Chondrocyte (in vitro differentiated cells): Measurements from ENCODE around the gene C14orf180. TPM values are rescaled to one million over a fixed set of nuclear protein-coding genes. Genes with fewer than 3 reads are reported as not detected.

Experiments used
- DNase-seq: peaks from one replicate; pipeline ENCODE4 v3.0.0; 2021; ENCODE audit warnings: mixed read lengths, low spot score
- H3K27ac Mint-ChIP-seq: one replicate; pipeline ENCODE4 v1.8.0; 2021; ENCODE audit warnings: mild to moderate bottlenecking, moderate library complexity, mixed read lengths; ENCODE audit not compliant: unreplicated experiment
- H3K27me3 Mint-ChIP-seq: 2 replicates; pipeline ENCODE4 v1.8.0; 2021; ENCODE audit warnings: low read depth, mixed read lengths
- H3K36me3 Mint-ChIP-seq: 2 replicates; pipeline ENCODE4 v1.8.0; 2021; ENCODE audit warnings: low read depth, mixed read lengths
- H3K4me1 Mint-ChIP-seq: 2 replicates; pipeline ENCODE4 v1.8.0; 2021; ENCODE audit warnings: low read depth, mild to moderate bottlenecking, mixed read lengths
- H3K4me3 Mint-ChIP-seq: one replicate; pipeline ENCODE4 v1.8.0; 2021; ENCODE audit warnings: mild to moderate bottlenecking, moderate library complexity, mixed read lengths; ENCODE audit not compliant: unreplicated experiment
- H3K9me3 Mint-ChIP-seq: 2 replicates; pipeline ENCODE4 v1.8.0; 2021; ENCODE audit warnings: low read depth, mixed read lengths
- CTCF ChIP-seq: fragments of 200-600 bp; sonication (generic); IDR thresholded peaks from 2 replicates; pipeline ENCODE4 v1.5.0; 2021; ENCODE audit warnings: antibody characterized with exemption, mild to moderate bottlenecking, moderate library complexity
- total RNA-seq: library from RNA; stranded (reverse); gene quantifications from 3 replicates; pipeline ENCODE4 v1.2.1, GENCODE V29; 2021

Gene C14orf180
- total RNA-seq, 1 donor from 2014 or later = not detected

DNA sequence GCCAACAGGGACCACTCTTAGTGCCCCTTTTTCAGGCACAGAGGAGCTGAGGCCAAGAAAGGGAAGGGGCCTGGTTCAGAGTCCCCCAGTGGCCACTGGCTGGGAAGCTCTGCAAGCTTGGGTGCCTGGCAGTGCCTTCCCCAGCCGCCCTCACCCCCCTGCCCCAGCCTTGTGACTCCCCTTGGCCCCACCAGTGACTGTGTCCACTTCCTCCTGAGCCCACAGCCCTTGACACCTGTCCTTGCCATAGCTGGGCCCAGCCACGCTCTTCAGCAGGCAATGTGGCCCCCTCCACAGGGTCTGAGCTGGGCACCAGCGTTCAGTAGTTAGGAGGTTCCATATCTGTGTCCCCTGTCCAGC is 19.0 kb upstream of the C14orf180 start:
- no peak for TF ChIP-seq CTCF
- Mint-ChIP-seq H3K4me1 (no peaks in the 10 kb centered on the region), H3K36me3 (no peaks in the 10 kb centered on the region), H3K4me3 (no peak overlapping the region), H3K27ac (no peak overlapping the region), H3K9me3 (no peaks in the 10 kb centered on the region), H3K27me3 (peaks cover 29% of the 10 kb centered on the region)
- peak; percentile 76 for DNase-seq

DNA sequence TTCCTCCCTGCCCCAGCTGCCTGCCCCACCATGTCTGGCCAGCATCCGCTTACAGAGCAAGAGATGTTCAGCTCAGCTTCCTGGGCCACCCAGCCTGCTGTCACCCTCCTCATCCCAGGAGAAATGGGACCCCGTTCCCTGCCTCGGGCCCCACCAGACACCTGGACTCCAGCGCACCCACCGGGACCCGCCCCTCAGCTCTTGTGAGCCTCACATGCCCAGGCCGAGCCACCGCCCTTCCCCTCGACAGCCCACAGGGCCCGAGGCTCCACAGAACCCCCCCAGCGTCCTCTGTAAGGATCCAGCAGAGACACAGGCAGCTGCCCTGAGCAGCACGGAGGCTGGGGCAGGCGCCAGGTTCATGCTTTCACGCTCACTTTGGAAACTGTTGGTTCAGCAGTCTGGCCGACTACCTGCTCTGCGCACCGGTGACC is 18.4 kb upstream of the C14orf180 start:
- DNase-seq = peak; percentile 87
- no peaks in the 10 kb centered on the region for H3K36me3 Mint-ChIP-seq
- no peaks in the 10 kb centered on the region for H3K4me1 Mint-ChIP-seq
- no peak overlapping the region for H3K4me3 Mint-ChIP-seq
- H3K27ac Mint-ChIP-seq = no peak overlapping the region
- TF ChIP-seq CTCF = no peak
- no peaks in the 10 kb centered on the region for H3K9me3 Mint-ChIP-seq
- peaks cover 32% of the 10 kb centered on the region for H3K27me3 Mint-ChIP-seq

DNA sequence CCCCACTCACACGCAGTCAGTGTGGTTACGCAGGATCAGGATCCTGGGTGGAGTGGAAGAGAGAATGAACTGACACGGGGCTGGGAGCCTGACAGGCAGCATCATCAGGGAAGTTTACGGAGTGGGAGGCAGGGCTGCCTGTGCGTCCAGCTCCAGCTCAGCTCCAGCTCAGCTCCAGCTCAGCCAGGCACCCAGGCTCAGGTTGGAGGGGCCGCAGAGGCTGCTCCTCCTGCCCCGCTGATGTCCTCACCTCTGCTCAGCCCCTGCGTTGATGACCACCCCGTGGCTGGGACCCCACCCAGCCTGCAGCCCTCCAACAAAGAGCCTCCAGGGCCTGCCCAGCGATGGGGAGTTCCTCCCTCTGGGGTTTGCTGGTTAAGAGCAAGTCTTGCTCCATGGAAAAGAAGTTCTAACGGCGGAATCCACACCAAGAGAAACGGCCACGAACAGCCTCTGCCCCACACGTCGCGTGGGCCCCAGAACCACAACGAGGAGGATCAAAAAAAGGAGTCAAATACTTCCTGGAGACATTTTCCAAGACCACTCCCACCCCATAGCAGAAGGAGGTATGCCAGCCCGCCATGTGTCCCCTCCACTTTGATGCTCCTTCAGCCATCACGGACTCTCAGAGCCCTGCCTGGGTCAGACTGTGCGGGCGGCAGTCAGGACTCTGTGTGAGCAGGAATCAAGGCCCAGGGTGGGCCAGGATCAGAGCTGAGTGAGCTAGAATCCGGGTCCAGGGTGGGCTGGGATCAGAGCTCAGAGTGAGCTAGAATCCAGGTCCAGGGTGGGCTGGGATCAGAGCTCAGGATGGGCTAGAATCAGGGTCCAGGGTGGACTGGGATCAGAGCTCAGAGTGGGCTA is 17.7 kb upstream of the C14orf180 start:
- no peak for TF ChIP-seq CTCF
- no peaks in the 10 kb centered on the region for H3K9me3 Mint-ChIP-seq
- H3K36me3 Mint-ChIP-seq = no peaks in the 10 kb centered on the region
- peak; percentile 70 for DNase-seq
- no peak overlapping the region for H3K27ac Mint-ChIP-seq
- H3K27me3 Mint-ChIP-seq = peaks cover 37% of the 10 kb centered on the region
- H3K4me1 Mint-ChIP-seq = no peaks in the 10 kb centered on the region
- H3K4me3 Mint-ChIP-seq = no peak overlapping the region

- Mint-ChIP-seq H3K27ac (no peak overlapping the region), H3K36me3 (no peaks in the 10 kb centered on the region), H3K27me3 (peaks cover 36% of the 10 kb centered on the region), H3K4me1 (no peaks in the 10 kb centered on the region), H3K4me3 (no peak overlapping the region), H3K9me3 (no peaks in the 10 kb centered on the region)
- no peak for TF ChIP-seq CTCF
- DNase-seq = peak; percentile 72
Measured at GRCh38 chr14:104562606-104563005, 17.0 kb upstream of the C14orf180 start.

GRCh38 chr14:104563191-104563741 is 16.3 kb upstream of the C14orf180 start:
- no peaks in the 10 kb centered on the region for H3K9me3 Mint-ChIP-seq
- no peak for DNase-seq
- no peaks in the 10 kb centered on the region for H3K36me3 Mint-ChIP-seq
- no peak for TF ChIP-seq CTCF
- no peak overlapping the region for H3K4me3 Mint-ChIP-seq
- no peaks in the 10 kb centered on the region for H3K4me1 Mint-ChIP-seq
- no peak overlapping the region for H3K27ac Mint-ChIP-seq
- H3K27me3 Mint-ChIP-seq = peaks cover 32% of the 10 kb centered on the region
